ENCODE results near the gene ACBD6. TPM values are rescaled to one million over a fixed set of nuclear protein-coding genes. Genes with fewer than 3 reads are reported as not detected.

The ACBD6 gene
- total RNA-seq, 1 experiment from 2014 or later, result 63.7 TPM

DNA sequence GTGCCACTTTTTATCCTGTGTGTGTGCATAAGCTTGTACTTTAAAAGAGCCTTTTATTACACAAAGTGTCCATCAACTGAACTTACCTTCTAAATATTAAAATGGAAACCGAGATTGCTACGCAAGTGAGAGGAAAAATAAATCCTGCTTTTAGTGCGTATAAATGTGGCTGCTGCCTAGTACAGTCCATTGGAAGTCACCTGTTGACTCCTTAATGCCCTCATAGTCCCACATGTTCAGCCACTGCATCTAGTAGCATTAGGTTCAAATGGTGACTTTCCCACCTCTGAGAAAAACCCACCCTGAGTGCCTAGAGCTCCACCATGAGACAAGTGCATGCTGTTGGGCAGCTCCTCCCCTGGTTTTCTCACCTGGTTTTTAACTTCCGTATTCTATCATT is 219.3 kb downstream of the ACBD6 start:
- POLR2A ChIA-PET (ENCODE audit: low non-redundant PET), result interaction anchor here (0.6 kb wide), 1 partner anchor 12 kb away, joined by 16 read pairs; no protein-coding TSS in a partner anchor
- Histone ChIP-seq H3K4me3 (ENCODE audit: low read depth, low read length, poor library complexity, severe bottlenecking) (no peak overlapping the region), H3K27ac (ENCODE audit: low read depth, low read length, poor library complexity, severe bottlenecking) (no peak overlapping the region), H3K27me3 (replicated peaks; ENCODE audit: insufficient read depth, low read depth, low read length, poor library complexity) (no peaks in the 10 kb centered on the region), H3K36me3 (ENCODE audit: insufficient read depth, low read length, poor library complexity, severe bottlenecking) (no peaks in the 10 kb centered on the region), H3K9me3 (ENCODE audit: low read depth, low read length, poor library complexity, severe bottlenecking) (no peaks in the 10 kb centered on the region), H3K4me1 (ENCODE audit: insufficient read depth, low read length, poor library complexity, severe bottlenecking) (peaks cover 14% of the 10 kb centered on the region)
- BruUV-seq (replicated peaks), result no TSS peak
- intact Hi-C loops (cut with micrococcal nuclease; ENCODE audit: unreplicated experiment), result no loop called here
- TF ChIP-seq, protein P1, sequence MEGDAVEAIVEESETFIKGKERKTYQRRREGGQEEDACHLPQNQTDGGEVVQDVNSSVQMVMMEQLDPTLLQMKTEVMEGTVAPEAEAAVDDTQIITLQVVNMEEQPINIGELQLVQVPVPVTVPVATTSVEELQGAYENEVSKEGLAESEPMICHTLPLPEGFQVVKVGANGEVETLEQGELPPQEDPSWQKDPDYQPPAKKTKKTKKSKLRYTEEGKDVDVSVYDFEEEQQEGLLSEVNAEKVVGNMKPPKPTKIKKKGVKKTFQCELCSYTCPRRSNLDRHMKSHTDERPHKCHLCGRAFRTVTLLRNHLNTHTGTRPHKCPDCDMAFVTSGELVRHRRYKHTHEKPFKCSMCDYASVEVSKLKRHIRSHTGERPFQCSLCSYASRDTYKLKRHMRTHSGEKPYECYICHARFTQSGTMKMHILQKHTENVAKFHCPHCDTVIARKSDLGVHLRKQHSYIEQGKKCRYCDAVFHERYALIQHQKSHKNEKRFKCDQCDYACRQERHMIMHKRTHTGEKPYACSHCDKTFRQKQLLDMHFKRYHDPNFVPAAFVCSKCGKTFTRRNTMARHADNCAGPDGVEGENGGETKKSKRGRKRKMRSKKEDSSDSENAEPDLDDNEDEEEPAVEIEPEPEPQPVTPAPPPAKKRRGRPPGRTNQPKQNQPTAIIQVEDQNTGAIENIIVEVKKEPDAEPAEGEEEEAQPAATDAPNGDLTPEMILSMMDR (conservative IDR thresholded peaks at IDR 0.05; ENCODE audit: low read depth, low read length), result no peak
- TF ChIP-seq EZH2 (IDR thresholded peaks at IDR 0.05; ENCODE audit: borderline replicate concordance, low read depth, low read length, poor library complexity, severe bottlenecking), result no peak
- CTCF ChIA-PET, result no interaction called here
- DNase-seq (ENCODE audit: low spot score), result no peak

DNA sequence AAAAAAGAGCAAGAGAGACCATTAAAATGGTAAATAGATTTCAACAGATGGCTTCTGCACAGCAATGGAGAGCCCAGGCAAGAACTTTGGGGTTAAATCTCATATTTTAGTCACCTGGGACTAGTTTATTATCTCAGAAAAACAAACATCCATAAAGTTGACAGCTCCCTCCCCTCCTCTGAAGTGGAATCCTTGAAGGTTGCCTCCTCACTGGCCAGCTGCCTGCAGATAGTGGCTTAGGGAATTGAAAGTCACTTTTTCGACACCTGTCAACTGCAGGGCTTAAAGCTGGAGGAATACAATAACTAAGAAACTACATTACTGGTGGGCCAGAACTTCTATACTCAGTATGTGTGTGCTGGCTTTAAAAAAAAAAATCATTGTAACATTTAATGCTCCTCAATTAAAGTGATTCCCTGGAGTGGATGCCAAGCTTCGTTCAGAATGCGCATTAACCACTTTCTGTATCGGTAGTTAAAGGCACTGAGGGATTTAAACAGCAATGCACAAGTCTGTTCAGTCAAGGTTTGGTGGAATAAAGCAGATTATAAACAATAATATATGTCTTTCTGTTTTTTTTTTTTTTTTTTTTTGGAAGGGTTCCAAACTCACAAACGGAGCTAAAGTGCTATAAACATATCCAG is 219.9 kb downstream of the ACBD6 start:
- ChIA-PET POLR2A (ENCODE audit: low non-redundant PET) (interaction anchor here (0.6 kb wide), 1 partner anchor 11 kb away, joined by 16 read pairs; no protein-coding TSS in a partner anchor), CTCF (no interaction called here)
- Histone ChIP-seq H3K4me1 (ENCODE audit: insufficient read depth, low read length, poor library complexity, severe bottlenecking) (peaks cover 11% of the 10 kb centered on the region), H3K36me3 (ENCODE audit: insufficient read depth, low read length, poor library complexity, severe bottlenecking) (no peaks in the 10 kb centered on the region), H3K4me3 (ENCODE audit: low read depth, low read length, poor library complexity, severe bottlenecking) (no peak overlapping the region), H3K27me3 (replicated peaks; ENCODE audit: insufficient read depth, low read depth, low read length, poor library complexity) (no peaks in the 10 kb centered on the region), H3K27ac (ENCODE audit: low read depth, low read length, poor library complexity, severe bottlenecking) (no peak overlapping the region), H3K9me3 (ENCODE audit: low read depth, low read length, poor library complexity, severe bottlenecking) (no peaks in the 10 kb centered on the region)
- no peak for TF ChIP-seq EZH2 (IDR thresholded peaks at IDR 0.05; ENCODE audit: borderline replicate concordance, low read depth, low read length, poor library complexity, severe bottlenecking)
- TF ChIP-seq, protein P1 (conservative IDR thresholded peaks at IDR 0.05; ENCODE audit: low read depth, low read length), result no peak
- DNase-seq (ENCODE audit: low spot score), result no peak
- BruUV-seq (replicated peaks), result no TSS peak
- intact Hi-C loops (cut with micrococcal nuclease; ENCODE audit: unreplicated experiment), result no loop called here

DNA sequence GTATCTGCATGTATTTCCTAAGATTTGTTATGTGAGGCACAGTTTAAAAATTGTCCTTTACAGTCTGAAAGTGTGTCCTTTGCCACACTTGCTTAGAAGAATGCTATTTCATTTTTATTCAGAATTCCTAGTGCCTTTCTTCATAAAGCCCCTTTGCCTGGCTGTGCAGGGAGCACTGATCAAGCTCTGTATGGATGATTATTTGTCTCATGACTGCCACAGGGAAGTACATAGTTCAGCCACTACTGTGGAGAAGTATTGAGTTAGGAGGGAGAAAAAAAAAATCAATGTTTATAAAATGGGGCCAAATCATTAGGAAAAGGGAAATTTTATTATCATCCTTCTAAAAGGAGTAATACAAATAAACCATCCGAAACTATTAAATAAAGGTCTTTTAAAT is 220.9 kb downstream of the ACBD6 start:
- no TSS peak for BruUV-seq (replicated peaks)
- Histone ChIP-seq H3K9me3 (ENCODE audit: low read depth, low read length, poor library complexity, severe bottlenecking) (no peaks in the 10 kb centered on the region), H3K27me3 (replicated peaks; ENCODE audit: insufficient read depth, low read depth, low read length, poor library complexity) (no peaks in the 10 kb centered on the region), H3K4me3 (ENCODE audit: low read depth, low read length, poor library complexity, severe bottlenecking) (no peak overlapping the region), H3K27ac (ENCODE audit: low read depth, low read length, poor library complexity, severe bottlenecking) (no peak overlapping the region), H3K36me3 (ENCODE audit: insufficient read depth, low read length, poor library complexity, severe bottlenecking) (no peaks in the 10 kb centered on the region), H3K4me1 (ENCODE audit: insufficient read depth, low read length, poor library complexity, severe bottlenecking) (peaks cover 9% of the 10 kb centered on the region)
- TF ChIP-seq, protein P1 (conservative IDR thresholded peaks at IDR 0.05; ENCODE audit: low read depth, low read length), result no peak
- TF ChIP-seq EZH2 (IDR thresholded peaks at IDR 0.05; ENCODE audit: borderline replicate concordance, low read depth, low read length, poor library complexity, severe bottlenecking), result no peak
- DNase-seq (ENCODE audit: low spot score), result no peak
- ChIA-PET CTCF (no interaction called here), POLR2A (ENCODE audit: low non-redundant PET) (no interaction called here)
- intact Hi-C loops (cut with micrococcal nuclease; ENCODE audit: unreplicated experiment), result no loop called here
